Measurements from ENCODE around the gene RAB3A.

DNA sequence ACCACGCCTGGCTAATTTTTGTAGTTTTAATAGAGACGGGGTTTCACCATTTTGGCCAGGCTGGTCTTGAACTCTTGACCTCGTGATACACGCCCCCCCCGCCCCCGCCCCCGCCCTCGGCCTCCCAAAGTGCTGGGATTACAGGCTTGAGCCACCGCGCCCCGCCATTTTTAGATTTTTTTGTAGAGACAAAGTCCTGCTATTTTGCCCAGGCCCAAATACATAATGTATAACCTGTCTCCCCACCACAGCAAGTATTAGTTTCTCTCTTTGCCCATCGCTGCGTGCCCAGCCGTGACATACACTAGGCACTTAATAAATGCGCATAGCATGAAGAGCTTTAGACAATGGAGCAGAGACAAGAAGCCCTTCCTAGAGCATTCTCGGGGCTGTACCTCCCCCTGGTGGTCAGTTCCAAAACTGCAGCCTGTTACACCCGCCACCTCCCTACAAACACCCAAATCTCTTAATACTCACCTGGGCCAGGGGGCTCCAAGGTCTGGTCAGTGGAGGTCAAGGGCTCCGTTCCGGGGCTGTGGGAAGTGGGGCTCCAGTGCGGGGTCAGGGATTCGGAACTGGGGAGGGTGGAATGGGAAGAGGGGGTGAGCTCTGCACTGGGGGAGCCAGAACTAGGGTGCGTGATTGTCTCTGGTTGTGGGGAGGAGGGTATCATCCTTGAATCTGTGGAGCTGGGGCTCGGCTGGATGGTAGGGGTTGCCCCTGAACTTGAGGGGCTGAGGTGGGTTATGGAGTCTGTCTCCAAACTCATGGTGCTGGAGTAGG lies 47.9 kb upstream of the RAB3A start:
- TF ChIP-seq, protein P1, sequence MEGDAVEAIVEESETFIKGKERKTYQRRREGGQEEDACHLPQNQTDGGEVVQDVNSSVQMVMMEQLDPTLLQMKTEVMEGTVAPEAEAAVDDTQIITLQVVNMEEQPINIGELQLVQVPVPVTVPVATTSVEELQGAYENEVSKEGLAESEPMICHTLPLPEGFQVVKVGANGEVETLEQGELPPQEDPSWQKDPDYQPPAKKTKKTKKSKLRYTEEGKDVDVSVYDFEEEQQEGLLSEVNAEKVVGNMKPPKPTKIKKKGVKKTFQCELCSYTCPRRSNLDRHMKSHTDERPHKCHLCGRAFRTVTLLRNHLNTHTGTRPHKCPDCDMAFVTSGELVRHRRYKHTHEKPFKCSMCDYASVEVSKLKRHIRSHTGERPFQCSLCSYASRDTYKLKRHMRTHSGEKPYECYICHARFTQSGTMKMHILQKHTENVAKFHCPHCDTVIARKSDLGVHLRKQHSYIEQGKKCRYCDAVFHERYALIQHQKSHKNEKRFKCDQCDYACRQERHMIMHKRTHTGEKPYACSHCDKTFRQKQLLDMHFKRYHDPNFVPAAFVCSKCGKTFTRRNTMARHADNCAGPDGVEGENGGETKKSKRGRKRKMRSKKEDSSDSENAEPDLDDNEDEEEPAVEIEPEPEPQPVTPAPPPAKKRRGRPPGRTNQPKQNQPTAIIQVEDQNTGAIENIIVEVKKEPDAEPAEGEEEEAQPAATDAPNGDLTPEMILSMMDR (IDR thresholded peaks at IDR 0.05) = peak in 6 of 7 experiments; percentile 73 to 98 (median 96)
- no peak for TF ChIP-seq POLR2A (IDR thresholded peaks at IDR 0.05)
- TF ChIP-seq POLR2AphosphoS5 (IDR thresholded peaks at IDR 0.05) = no peak

Measured in stomach (tissue), 4 donors.